Measurements from ENCODE around the gene NAALAD2.
"Not testable (repeated sequence)": the region's sequence is repeated elsewhere in the genome, so short reads cannot be mapped to it uniquely, and the experiment has no call there.

NAALAD2 gene

DNA sequence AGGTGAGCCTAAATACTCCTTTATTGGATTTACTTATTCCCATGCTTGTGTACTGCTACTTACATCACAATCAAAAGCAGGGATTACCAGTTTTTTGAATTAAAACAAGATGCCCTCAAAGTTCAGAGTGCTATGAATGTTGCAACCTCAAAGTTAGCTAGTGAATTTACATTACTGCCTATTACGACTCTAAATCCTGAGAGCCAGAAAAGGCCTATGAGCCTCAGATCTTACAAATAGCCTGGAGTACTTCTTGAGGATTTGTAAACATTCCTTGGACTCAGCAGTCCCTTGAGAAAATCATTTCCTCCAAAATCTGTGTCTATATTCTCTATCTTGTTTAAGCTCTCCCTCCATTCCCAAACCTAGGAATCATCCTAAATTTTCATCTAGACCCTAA is 62.9 kb downstream of the NAALAD2 start:
- Histone ChIP-seq H3K27ac (ENCODE audit: poor library complexity, severe bottlenecking) (no peak overlapping the region), H3K9me3 (ENCODE audit: severe bottlenecking) (no peaks in the 10 kb centered on the region), H3K27me3 (ENCODE audit: insufficient read depth, poor library complexity, severe bottlenecking) (no peaks in the 10 kb centered on the region), H3K4me3 (ENCODE audit: severe bottlenecking) (no peak overlapping the region), H3K36me3 (ENCODE audit: low read depth) (peaks cover 41% of the 10 kb centered on the region), H3K4me1 (ENCODE audit: insufficient read depth, poor library complexity, severe bottlenecking) (no peaks in the 10 kb centered on the region)
- DNase-seq (ENCODE audit: low spot score) (no peak), ATAC-seq (ENCODE audit: low read depth) (no peak)
- TF ChIP-seq, protein P1, sequence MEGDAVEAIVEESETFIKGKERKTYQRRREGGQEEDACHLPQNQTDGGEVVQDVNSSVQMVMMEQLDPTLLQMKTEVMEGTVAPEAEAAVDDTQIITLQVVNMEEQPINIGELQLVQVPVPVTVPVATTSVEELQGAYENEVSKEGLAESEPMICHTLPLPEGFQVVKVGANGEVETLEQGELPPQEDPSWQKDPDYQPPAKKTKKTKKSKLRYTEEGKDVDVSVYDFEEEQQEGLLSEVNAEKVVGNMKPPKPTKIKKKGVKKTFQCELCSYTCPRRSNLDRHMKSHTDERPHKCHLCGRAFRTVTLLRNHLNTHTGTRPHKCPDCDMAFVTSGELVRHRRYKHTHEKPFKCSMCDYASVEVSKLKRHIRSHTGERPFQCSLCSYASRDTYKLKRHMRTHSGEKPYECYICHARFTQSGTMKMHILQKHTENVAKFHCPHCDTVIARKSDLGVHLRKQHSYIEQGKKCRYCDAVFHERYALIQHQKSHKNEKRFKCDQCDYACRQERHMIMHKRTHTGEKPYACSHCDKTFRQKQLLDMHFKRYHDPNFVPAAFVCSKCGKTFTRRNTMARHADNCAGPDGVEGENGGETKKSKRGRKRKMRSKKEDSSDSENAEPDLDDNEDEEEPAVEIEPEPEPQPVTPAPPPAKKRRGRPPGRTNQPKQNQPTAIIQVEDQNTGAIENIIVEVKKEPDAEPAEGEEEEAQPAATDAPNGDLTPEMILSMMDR (IDR thresholded peaks at IDR 0.05; ENCODE audit: poor library complexity, severe bottlenecking), result no peak

DNA sequence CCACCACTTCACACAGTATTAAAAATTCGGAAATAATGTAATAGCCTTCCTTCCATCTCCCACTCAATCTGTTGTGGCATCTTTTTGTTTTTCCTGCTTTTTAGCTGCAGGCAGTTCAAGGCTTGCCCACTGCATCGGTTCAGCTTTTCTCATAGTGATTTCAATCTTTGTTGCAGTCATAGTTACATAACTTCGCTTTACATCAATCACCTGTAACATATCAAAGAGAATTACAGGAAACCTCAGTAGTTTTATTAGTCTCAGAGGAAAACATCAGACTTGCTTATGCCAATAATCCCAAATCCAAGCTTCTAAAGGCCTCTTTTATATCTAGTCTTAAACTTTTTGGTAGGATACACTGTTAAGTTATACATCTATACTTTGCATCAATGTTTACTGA is 67.9 kb downstream of the NAALAD2 start:
- ATAC-seq (ENCODE audit: low read depth) (no peak), DNase-seq (ENCODE audit: low spot score) (no peak)
- H3K27ac ChIP-seq (ENCODE audit: poor library complexity, severe bottlenecking), result no peak overlapping the region
- TF ChIP-seq, protein P1 (IDR thresholded peaks at IDR 0.05; ENCODE audit: poor library complexity, severe bottlenecking), result no peak
- H3K4me1 ChIP-seq (ENCODE audit: insufficient read depth, poor library complexity, severe bottlenecking), result no peaks in the 10 kb centered on the region
- H3K9me3 ChIP-seq (ENCODE audit: severe bottlenecking), result no peaks in the 10 kb centered on the region
- H3K27me3 ChIP-seq (ENCODE audit: insufficient read depth, poor library complexity, severe bottlenecking), result no peaks in the 10 kb centered on the region
- no peak overlapping the region for H3K4me3 ChIP-seq (ENCODE audit: severe bottlenecking)
- peaks cover 90% of the 10 kb centered on the region for H3K36me3 ChIP-seq (ENCODE audit: low read depth)

DNA sequence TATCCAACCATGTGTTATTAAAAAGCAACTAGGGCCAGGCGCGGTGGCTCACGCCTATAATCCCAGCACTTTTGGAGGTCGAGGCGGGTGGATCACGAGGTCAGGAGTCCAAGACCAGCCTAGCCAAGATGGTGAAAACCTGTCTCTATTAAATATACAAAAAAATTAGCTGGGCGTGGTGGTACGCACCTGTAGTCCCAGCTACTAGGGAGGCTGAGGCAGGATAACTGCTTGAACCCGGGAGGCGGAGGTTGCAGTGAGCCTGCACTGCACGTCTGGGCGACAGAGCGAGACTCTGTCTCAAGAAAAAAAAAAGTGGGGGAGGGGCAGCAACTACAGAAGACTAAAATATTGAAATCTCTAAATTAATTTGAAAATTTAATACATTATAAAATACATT is 69.9 kb downstream of the NAALAD2 start:
- ATAC-seq (ENCODE audit: low read depth), result no peak
- H3K36me3 ChIP-seq (ENCODE audit: low read depth), result peaks cover 92% of the 10 kb centered on the region
- TF ChIP-seq, protein P1 (IDR thresholded peaks at IDR 0.05; ENCODE audit: poor library complexity, severe bottlenecking), result no peak

DNA sequence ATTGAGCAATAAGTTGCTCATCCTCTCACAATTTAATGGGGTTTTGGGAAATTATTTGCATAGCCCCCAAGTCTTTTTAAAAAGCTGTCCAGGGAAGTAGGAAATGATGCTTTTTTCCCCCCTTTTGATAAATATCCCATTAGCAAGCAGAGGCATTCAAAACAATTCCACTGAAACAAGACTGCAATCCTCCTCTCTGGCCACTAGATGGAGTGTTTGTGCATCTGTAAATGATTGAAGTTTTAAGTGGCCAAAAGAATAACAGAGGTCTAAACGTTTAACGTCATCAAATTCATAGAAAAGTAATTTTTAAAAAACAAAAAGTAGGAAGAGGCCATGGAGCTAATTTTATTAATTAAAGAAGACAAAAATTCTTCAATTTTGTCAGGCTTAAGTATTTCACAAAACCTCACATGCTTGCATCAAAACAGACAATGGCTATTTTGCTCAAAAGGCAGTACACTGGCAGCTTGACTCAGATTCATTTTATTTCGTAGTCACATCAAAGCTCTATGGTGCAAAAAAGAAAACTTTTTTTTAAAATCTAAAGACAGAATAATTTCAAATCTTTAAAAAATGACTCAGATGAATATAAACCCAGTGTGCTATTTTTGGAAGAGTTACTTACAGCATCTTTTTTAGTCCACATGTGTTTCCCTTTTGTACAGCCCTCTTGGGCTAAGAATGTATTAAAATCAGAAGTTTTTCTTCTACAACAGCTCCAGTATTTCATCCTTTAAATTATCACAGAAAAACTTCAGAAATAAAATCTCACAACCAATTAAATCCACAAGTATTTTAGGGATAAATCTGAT is 70.6 kb downstream of the NAALAD2 start:
- H3K27me3 ChIP-seq (ENCODE audit: insufficient read depth, poor library complexity, severe bottlenecking), result no peaks in the 10 kb centered on the region
- DNase-seq (ENCODE audit: low spot score), result no peak

More for the DNA sequence above, 69.9 kb downstream of the NAALAD2 start:
- no peak for DNase-seq (ENCODE audit: low spot score)
- no peak overlapping the region for H3K27ac ChIP-seq (ENCODE audit: poor library complexity, severe bottlenecking)
- no peaks in the 10 kb centered on the region for H3K4me1 ChIP-seq (ENCODE audit: insufficient read depth, poor library complexity, severe bottlenecking)
- no peaks in the 10 kb centered on the region for H3K27me3 ChIP-seq (ENCODE audit: insufficient read depth, poor library complexity, severe bottlenecking)
- no peak overlapping the region for H3K4me3 ChIP-seq (ENCODE audit: severe bottlenecking)
- H3K9me3 ChIP-seq (ENCODE audit: severe bottlenecking), result no peaks in the 10 kb centered on the region

DNA sequence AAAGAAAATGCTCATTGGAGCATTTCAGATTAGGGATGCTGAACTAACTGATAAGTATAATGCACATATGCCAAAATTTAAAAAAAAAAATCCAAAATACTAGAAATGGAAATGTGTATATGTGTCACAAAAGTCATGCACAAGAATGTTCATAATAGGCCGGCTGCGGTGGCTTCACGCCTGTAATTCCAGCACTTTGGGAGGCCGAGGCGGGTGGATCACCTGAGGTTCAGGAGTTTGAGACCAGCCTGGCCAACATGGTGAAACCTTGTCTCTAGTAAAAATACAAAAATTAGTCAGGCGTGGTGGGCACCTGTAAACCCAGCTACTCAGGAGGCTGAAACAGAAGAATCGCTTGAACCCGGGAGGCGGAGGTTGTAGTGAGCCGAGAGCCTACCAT is 73.5 kb downstream of the NAALAD2 start:
- not testable (repeated sequence) for H3K4me1 ChIP-seq (ENCODE audit: insufficient read depth, poor library complexity, severe bottlenecking); ATAC-seq (ENCODE audit: low read depth); H3K27ac ChIP-seq (ENCODE audit: poor library complexity, severe bottlenecking)

More for the DNA sequence above, 70.6 kb downstream of the NAALAD2 start:
- no peak overlapping the region for H3K4me3 ChIP-seq (ENCODE audit: severe bottlenecking)
- H3K27ac ChIP-seq (ENCODE audit: poor library complexity, severe bottlenecking), result no peak overlapping the region
- no peaks in the 10 kb centered on the region for H3K4me1 ChIP-seq (ENCODE audit: insufficient read depth, poor library complexity, severe bottlenecking)
- H3K36me3 ChIP-seq (ENCODE audit: low read depth), result peaks cover 93% of the 10 kb centered on the region
- no peaks in the 10 kb centered on the region for H3K9me3 ChIP-seq (ENCODE audit: severe bottlenecking)
- TF ChIP-seq, protein P1 (IDR thresholded peaks at IDR 0.05; ENCODE audit: poor library complexity, severe bottlenecking), result peak; percentile 93
- no peak; the same call in 2 of the 3 replicates for ATAC-seq (ENCODE audit: low read depth)

More for the DNA sequence above, 73.5 kb downstream of the NAALAD2 start:
- peaks cover 95% of the 10 kb centered on the region for H3K36me3 ChIP-seq (ENCODE audit: low read depth)
- not testable (repeated sequence) for DNase-seq (ENCODE audit: low spot score); H3K27me3 ChIP-seq (ENCODE audit: insufficient read depth, poor library complexity, severe bottlenecking); H3K9me3 ChIP-seq (ENCODE audit: severe bottlenecking); H3K4me3 ChIP-seq (ENCODE audit: severe bottlenecking)

Data from RWPE2 (cell line).